Spleen (tissue), 11 donors: ENCODE measurements around the gene SPRY1. TPM values are rescaled to one million over a fixed set of nuclear protein-coding genes. Genes with fewer than 3 reads are reported as not detected.

Experiments
- DNase-seq: peaks from one replicate; pipeline ENCODE4 v3.0.0-alpha.2; 2020
- H3K27ac ChIP-seq, 8 donors: fragments of 200-600 bp; sonication (generic) in 7 of 8; 1 replicate in 4 of 8; 2 replicates in 4 of 8; pipeline versions ENCODE4 v1.5.0 to v1.8.0; 2016 to 2021; ENCODE audit warnings: inconsistent platforms in 4 of 8, mild to moderate bottlenecking in 4 of 8, moderate library complexity in 1 of 8
- H3K27me3 ChIP-seq, 7 donors: fragments of 200-600 bp; sonication (generic) in 6 of 7; replicated peaks in 1 of 7; 1 replicate in 4 of 7; 2 replicates in 3 of 7; pipeline versions ENCODE4 v1.5.0 to v1.8.0; 2016 to 2021; ENCODE audit warnings: inconsistent platforms in 3 of 7, mild to moderate bottlenecking in 1 of 7
- H3K36me3 ChIP-seq, 6 donors: fragments of 200-600 bp; sonication (generic) in 5 of 6; 1 replicate in 4 of 6; 2 replicates in 2 of 6; pipeline versions ENCODE4 v1.5.0 to v1.8.0; 2016 to 2021; ENCODE audit warnings: inconsistent platforms in 2 of 6
- H3K4me1 ChIP-seq, 6 donors: fragments of 200-600 bp; sonication (generic) in 5 of 6; 1 replicate in 3 of 6; 2 replicates in 3 of 6; pipeline versions ENCODE4 v1.5.0 to v1.8.0; 2016 to 2021; ENCODE audit warnings: inconsistent platforms in 3 of 6
- H3K4me3 ChIP-seq, 8 donors: fragments of 200-600 bp; sonication (generic) in 7 of 8; 1 replicate in 4 of 8; 2 replicates in 4 of 8; pipeline versions ENCODE4 v1.5.0 to v1.8.0; 2016 to 2021; ENCODE audit warnings: inconsistent platforms in 4 of 8, mild to moderate bottlenecking in 4 of 8, moderate library complexity in 2 of 8
- H3K9me3 ChIP-seq, 8 donors: fragments of 200-600 bp; sonication (generic) in 7 of 8; 1 replicate in 4 of 8; 2 replicates in 4 of 8; pipeline versions ENCODE4 v1.5.0 to v1.8.0; 2016 to 2021; ENCODE audit warnings: inconsistent platforms in 4 of 8
- POLR2A ChIP-seq, 3 donors: fragments of 450-650 bp; IDR thresholded peaks; one replicate each; pipeline ENCODE4 v1.5.1; 2017; ENCODE audit warnings: antibody characterized with exemption in 3 of 3, mild to moderate bottlenecking in 1 of 3
- POLR2AphosphoS5 ChIP-seq, 3 donors: sonication (generic); formaldehyde crosslinking; IDR thresholded peaks; one replicate each; pipeline ENCODE4 v1.5.1; 2017; ENCODE audit warnings: antibody characterized with exemption in 3 of 3
- WGBS, 5 donors: extraction: QIAGEN DNeasy Blood & Tissue Kit in 3 of 5; methylation state at CpG; one replicate each; pipeline versions ENCODE4 v1.1.5 to v1.1.7; 2013 to 2018; 5-methylcytosine and 5-hydroxymethylcytosine counted together
- intact Hi-C: fragments of 100-400 bp; cut with DNase I; formaldehyde crosslinking; loops from one replicate; pipeline ENCODE4 v1.15.0; 2023; ENCODE audit warnings: low total_unique reads
- polyA plus RNA-seq, 3 donors: library from polyadenylated mRNA; stranded (reverse); fragments of 200-250 nt; gene quantifications; one replicate each; pipeline ENCODE4 v1.2.1, GENCODE V29; 2013
- total RNA-seq, 7 donors: library from RNA; depleted of rRNA in 3 of 7; stranded (reverse); fragments of >200 nt in 3 of 7; fragmentation: NEBNext Ultra II Directional in 4 of 7; extraction: Animal tissue kit (Norgen Biotek cat#: 25700) in 4 of 7; gene quantifications; one replicate each; pipeline versions ENCODE4 v1.1.0 to v1.2.1, GENCODE V29; 2016 to 2021
- TF ChIP-seq, protein P1 (sequence below), 11 experiments: fragments of 200-600 bp in 7 of 11; fragments of 450-650 bp in 4 of 11; sonication (generic) in 4 of 11; IDR thresholded peaks in 8 of 11; conservative IDR thresholded peaks in 3 of 11; 1 replicate in 7 of 11; 2 replicates in 4 of 11; pipeline versions ENCODE4 v1.4.0 to v1.8.0; 2016 to 2021; ENCODE audit warnings: antibody characterized with exemption in 11 of 11, inconsistent platforms in 4 of 11, mild to moderate bottlenecking in 1 of 11
- donor health status: healthy with polysubstance abuse.
- donor health status: DM: no; HTN: no; CAD: no; lungs with moderate emphysema.
- donor health status: DM: no; HTN: no; CAD: no.
- donor health status: Bipolar disorder and iron deficiency.
- donor health status: healthy.
- donor health status: DM: no; HTN: no; CAD: no.
- donor health status: DM: yes; HTN: yes; CAD: no.

SPRY1 gene
- total and polyA plus RNA-seq, 10 donors = 7.2 to 71.3 (median 30.6) TPM

DNA sequence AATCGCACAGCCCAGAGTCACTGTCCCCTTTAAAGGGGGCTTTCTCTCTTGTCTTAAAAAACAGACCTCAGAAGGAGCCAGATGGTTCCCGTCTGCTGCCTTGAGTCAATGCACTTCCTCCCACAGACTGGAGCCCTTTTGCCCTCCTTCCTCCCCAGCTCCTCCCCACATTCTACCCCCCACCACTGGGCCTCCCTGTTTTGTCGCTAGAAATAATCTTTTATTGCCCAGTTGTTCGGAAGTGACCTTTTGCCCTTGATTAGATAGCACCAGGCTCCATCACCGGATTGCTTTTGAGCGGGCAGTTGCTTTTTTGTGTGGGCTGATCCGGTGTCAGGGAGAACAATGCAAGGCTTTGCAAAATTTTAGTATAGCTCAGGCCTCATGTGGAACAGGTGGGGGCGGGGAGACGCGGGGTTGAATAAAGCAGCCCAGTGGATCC is 47.7 kb downstream of the SPRY1 start:
- H3K27ac ChIP-seq = peak overlapping the region; percentile 40 to 84 (median 72)
- peak overlapping the region in 3 of 8 donors; percentile 12 to 44 (median 14) for H3K4me3 ChIP-seq
- DNase-seq = no peak

DNA sequence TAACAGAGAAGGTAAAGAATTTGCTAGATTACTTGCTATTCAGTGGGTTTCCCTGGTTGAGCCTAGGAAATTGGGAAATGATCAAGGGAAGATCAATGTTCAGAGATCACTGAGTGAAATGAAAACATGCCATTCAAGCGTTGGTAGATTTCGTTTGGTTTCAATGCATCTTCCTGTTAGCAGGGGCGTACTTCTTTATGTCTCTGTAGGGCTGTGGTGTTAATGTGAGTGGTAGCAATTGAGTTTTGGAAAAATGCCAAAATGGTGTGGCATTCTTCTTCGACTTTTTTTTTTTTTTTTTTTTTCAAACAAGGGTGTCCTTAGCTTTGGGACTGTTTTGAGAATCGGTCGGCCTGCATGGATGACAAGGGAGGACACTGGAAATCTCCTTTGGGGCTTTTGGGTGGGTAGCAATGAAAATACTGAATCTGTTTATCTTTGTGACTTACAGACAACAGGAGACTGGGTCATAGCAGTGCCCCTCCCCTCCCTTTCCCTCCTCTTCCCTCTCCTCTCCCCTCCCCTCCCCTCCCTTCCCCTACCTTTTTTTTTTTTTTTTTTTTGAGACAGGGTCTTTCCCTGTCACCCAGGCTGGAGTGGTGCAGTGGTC is 50.4 kb downstream of the SPRY1 start:
- no peak for DNase-seq
- H3K27me3 ChIP-seq = no peaks in the 10 kb centered on the region
- no peak overlapping the region for H3K4me3 ChIP-seq
- peaks cover 19 to 84% (median 45%) of the 10 kb centered on the region in 6 donors for H3K4me1 ChIP-seq
- no peaks in the 10 kb centered on the region for H3K9me3 ChIP-seq
- no peak overlapping the region for H3K27ac ChIP-seq
- intact Hi-C loops = no loop called here
- H3K36me3 ChIP-seq = no peaks in the 10 kb centered on the region
- TF ChIP-seq POLR2AphosphoS5 (IDR thresholded peaks at IDR 0.05) (no peak), POLR2A (IDR thresholded peaks at IDR 0.05) (no peak)
- TF ChIP-seq, protein P1, sequence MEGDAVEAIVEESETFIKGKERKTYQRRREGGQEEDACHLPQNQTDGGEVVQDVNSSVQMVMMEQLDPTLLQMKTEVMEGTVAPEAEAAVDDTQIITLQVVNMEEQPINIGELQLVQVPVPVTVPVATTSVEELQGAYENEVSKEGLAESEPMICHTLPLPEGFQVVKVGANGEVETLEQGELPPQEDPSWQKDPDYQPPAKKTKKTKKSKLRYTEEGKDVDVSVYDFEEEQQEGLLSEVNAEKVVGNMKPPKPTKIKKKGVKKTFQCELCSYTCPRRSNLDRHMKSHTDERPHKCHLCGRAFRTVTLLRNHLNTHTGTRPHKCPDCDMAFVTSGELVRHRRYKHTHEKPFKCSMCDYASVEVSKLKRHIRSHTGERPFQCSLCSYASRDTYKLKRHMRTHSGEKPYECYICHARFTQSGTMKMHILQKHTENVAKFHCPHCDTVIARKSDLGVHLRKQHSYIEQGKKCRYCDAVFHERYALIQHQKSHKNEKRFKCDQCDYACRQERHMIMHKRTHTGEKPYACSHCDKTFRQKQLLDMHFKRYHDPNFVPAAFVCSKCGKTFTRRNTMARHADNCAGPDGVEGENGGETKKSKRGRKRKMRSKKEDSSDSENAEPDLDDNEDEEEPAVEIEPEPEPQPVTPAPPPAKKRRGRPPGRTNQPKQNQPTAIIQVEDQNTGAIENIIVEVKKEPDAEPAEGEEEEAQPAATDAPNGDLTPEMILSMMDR (IDR thresholded peaks at IDR 0.05 in 8 of 11, conservative IDR thresholded peaks at IDR 0.05 in 3 of 11) = no peak
- 30 to 46% (median 45%) methylated on average over 6 of the region's 6 CpGs for WGBS, 5 donors

More for the DNA sequence above, 47.7 kb downstream of the SPRY1 start:
- no peaks in the 10 kb centered on the region for H3K36me3 ChIP-seq
- intact Hi-C loops = no loop called here
- no peaks in the 10 kb centered on the region for H3K27me3 ChIP-seq
- peaks cover 15 to 59% (median 34%) of the 10 kb centered on the region in 6 donors for H3K4me1 ChIP-seq
- H3K9me3 ChIP-seq = no peaks in the 10 kb centered on the region
- TF ChIP-seq POLR2AphosphoS5 (IDR thresholded peaks at IDR 0.05) = peak in 1 of 3 donors; percentile 54
- TF ChIP-seq, protein P1 (IDR thresholded peaks at IDR 0.05 in 8 of 11, conservative IDR thresholded peaks at IDR 0.05 in 3 of 11) = no peak
- WGBS, 5 donors = 1 to 3% (median 3%) methylated on average over 10 of the region's 10 CpGs

DNA sequence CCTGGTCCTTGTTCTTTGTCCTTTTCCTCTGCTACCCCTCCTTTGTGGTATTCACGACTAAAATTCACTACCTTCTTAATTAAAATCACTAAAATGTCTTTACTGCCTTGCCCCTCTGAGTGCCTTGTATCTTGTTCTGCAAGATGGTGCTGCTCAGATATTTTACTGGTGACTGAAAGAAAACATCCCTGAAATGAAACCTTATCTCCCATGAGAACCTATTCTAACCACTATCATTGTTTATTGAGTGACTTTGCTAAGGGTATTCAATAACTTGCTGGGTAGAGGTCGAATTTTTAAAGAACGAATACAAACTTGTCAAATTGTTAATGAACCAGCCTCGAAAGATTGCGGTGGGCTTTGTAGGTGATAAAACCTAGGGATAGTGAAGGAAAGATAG is 52.8 kb downstream of the SPRY1 start:
- Histone ChIP-seq H3K36me3 (no peaks in the 10 kb centered on the region), H3K27ac (peak overlapping the region in 4 of 8 donors; percentile 8 to 64 (median 36)), H3K4me3 (no peak overlapping the region), H3K27me3 (no peaks in the 10 kb centered on the region), H3K4me1 (peaks cover 6 to 82% (median 27%) of the 10 kb centered on the region in 6 donors), H3K9me3 (no peaks in the 10 kb centered on the region)
- no peak for TF ChIP-seq POLR2A (IDR thresholded peaks at IDR 0.05)
- no peak for TF ChIP-seq POLR2AphosphoS5 (IDR thresholded peaks at IDR 0.05)
- TF ChIP-seq, protein P1 (IDR thresholded peaks at IDR 0.05 in 8 of 11, conservative IDR thresholded peaks at IDR 0.05 in 3 of 11) = no peak
- intact Hi-C loops = no loop called here
- WGBS, 5 donors = 65 to 82% (median 76%) methylated on average over 5 of the region's 5 CpGs
- DNase-seq = no peak

DNA sequence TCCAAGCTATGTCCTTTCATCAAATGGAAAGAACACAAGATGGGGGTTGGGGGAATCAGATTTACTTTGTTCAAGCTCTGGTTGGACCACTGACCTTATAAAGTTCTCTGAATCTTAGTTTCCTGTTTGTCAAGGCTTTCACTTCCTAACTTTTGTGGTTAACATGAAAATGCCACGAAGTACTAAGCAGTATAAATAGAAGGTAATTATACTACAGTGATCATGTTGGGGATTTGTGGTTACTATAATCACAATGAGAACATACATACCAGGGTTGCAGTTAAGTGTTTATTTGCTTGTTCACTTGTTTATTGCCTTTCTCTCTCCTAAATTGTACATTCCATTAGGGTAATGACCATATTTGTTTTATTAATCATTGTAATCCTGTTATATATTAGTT is 53.2 kb downstream of the SPRY1 start:
- 0 to 5% (median 0%) methylated on average over 1 of the region's 1 CpG for WGBS, 5 donors
- TF ChIP-seq, protein P1 (IDR thresholded peaks at IDR 0.05 in 8 of 11, conservative IDR thresholded peaks at IDR 0.05 in 3 of 11) = no peak
- TF ChIP-seq POLR2A (IDR thresholded peaks at IDR 0.05) = no peak
- no peak for TF ChIP-seq POLR2AphosphoS5 (IDR thresholded peaks at IDR 0.05)
- Histone ChIP-seq H3K36me3 (no peaks in the 10 kb centered on the region), H3K27me3 (no peaks in the 10 kb centered on the region), H3K4me3 (no peak overlapping the region), H3K27ac (peak overlapping the region in 4 of 8 donors; percentile 18 to 64 (median 42)), H3K4me1 (peaks cover 2 to 78% (median 23%) of the 10 kb centered on the region in 6 donors), H3K9me3 (no peaks in the 10 kb centered on the region)
- intact Hi-C loops = no loop called here
- DNase-seq = no peak
